Measurements from ENCODE around the gene PTOV1. TPM values are rescaled to one million over a fixed set of nuclear protein-coding genes. Genes with fewer than 3 reads are reported as not detected.

The PTOV1 gene
- total and polyA plus RNA-seq, 10 of the 15 experiments (the other 5 are each of a cell fraction or from before 2014, with no cell fraction given): 3.2 to 83.5 (median 22.3) TPM

DNA sequence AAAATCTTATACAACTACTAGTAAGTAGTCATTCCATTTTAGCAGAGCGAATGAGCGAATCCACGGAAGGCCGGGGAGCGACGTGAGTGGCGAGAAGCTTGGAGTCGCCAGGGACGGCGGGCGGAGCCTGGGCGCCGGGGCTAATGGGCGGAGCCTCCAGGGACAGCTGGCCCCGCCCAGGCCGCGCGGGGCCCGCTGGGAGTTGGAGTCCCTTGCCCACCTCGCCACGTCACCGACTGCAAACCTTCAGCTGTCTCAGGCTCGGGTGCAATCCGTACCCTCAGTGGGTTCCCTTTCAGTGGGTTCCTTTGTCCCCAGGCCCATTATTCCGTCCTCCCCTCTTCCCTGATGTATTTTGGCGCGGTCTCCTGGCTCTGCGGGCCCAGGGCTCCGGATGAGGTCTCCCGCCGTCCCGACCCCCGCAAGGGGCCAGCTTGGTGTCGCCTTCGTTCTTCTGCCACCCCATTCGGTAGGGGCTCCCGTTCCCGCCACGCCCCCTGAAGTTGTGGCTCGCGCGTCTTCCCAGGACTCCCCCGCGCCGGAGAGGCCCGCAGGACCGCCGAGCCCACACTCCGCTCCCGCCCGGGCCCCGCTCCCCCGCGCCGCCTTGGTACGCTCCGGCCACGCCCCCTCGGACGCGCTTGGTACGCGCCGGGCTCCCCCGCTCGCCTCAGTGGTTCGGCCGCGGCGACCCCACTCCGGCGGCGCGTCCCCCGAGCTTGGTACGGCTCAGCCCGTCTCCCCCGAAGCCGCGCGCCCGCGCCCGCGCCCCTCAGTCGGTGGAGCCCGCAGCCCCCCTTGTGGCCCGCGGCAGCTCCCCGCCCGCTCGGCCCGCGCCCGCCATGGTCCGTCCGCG is at the start of gene PTOV1 (continued):
- TF ChIP-seq, protein P1, sequence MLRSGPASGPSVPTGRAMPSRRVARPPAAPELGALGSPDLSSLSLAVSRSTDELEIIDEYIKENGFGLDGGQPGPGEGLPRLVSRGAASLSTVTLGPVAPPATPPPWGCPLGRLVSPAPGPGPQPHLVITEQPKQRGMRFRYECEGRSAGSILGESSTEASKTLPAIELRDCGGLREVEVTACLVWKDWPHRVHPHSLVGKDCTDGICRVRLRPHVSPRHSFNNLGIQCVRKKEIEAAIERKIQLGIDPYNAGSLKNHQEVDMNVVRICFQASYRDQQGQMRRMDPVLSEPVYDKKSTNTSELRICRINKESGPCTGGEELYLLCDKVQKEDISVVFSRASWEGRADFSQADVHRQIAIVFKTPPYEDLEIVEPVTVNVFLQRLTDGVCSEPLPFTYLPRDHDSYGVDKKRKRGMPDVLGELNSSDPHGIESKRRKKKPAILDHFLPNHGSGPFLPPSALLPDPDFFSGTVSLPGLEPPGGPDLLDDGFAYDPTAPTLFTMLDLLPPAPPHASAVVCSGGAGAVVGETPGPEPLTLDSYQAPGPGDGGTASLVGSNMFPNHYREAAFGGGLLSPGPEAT (IDR thresholded peaks at IDR 0.05; ENCODE audit: low read depth): peak; percentile 62
- TF ChIP-seq EGR1 (IDR thresholded peaks at IDR 0.05; ENCODE audit: borderline replicate concordance in 1 of 2, low read depth in 2 of 2, low read length in 2 of 2) (peak in 1 of 2 experiments; percentile 57; a peak in 1 of 3 replicates), SIX5 (IDR thresholded peaks at IDR 0.05; ENCODE audit: low read depth, low read length, severe bottlenecking) (peak; percentile 79), POU2F2 (IDR thresholded peaks at IDR 0.05; ENCODE audit: borderline replicate concordance, low read depth, low read length) (no peak), SPI1 (IDR thresholded peaks at IDR 0.05; ENCODE audit: borderline replicate concordance, insufficient read depth, low read depth, low read length) (no peak), SREBF2 (IDR thresholded peaks at IDR 0.05; ENCODE audit: low read length) (no peak), PML (IDR thresholded peaks at IDR 0.05; ENCODE audit: low read length) (peak; percentile 62; the same call in 1 of the 2 replicates), EED (IDR thresholded peaks at IDR 0.05; ENCODE audit: low read depth) (no peak), PAX8 (IDR thresholded peaks at IDR 0.05) (no peak), JUNB (IDR thresholded peaks at IDR 0.05) (no peak), JUND (IDR thresholded peaks at IDR 0.05; ENCODE audit: low read depth, low read length) (peak; percentile 98), CHD4 (IDR thresholded peaks at IDR 0.05) (no peak), IKZF2 (IDR thresholded peaks at IDR 0.05) (peak; percentile 23 to 24; a peak in 1 of 4 replicates), NRF1 (conservative IDR thresholded peaks at IDR 0.05; ENCODE audit: low read depth, low read length) (no peak)
- TF ChIP-seq, protein P2, sequence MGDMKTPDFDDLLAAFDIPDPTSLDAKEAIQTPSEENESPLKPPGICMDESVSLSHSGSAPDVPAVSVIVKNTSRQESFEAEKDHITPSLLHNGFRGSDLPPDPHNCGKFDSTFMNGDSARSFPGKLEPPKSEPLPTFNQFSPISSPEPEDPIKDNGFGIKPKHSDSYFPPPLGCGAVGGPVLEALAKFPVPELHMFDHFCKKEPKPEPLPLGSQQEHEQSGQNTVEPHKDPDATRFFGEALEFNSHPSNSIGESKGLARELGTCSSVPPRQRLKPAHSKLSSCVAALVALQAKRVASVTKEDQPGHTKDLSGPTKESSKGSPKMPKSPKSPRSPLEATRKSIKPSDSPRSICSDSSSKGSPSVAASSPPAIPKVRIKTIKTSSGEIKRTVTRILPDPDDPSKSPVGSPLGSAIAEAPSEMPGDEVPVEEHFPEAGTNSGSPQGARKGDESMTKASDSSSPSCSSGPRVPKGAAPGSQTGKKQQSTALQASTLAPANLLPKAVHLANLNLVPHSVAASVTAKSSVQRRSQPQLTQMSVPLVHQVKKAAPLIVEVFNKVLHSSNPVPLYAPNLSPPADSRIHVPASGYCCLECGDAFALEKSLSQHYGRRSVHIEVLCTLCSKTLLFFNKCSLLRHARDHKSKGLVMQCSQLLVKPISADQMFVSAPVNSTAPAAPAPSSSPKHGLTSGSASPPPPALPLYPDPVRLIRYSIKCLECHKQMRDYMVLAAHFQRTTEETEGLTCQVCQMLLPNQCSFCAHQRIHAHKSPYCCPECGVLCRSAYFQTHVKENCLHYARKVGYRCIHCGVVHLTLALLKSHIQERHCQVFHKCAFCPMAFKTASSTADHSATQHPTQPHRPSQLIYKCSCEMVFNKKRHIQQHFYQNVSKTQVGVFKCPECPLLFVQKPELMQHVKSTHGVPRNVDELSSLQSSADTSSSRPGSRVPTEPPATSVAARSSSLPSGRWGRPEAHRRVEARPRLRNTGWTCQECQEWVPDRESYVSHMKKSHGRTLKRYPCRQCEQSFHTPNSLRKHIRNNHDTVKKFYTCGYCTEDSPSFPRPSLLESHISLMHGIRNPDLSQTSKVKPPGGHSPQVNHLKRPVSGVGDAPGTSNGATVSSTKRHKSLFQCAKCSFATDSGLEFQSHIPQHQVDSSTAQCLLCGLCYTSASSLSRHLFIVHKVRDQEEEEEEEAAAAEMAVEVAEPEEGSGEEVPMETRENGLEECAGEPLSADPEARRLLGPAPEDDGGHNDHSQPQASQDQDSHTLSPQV (IDR thresholded peaks at IDR 0.05): 0 out of 2 replicates have a peak, but pooled peaks have one; percentile 19
- TF ChIP-seq, protein P3, sequence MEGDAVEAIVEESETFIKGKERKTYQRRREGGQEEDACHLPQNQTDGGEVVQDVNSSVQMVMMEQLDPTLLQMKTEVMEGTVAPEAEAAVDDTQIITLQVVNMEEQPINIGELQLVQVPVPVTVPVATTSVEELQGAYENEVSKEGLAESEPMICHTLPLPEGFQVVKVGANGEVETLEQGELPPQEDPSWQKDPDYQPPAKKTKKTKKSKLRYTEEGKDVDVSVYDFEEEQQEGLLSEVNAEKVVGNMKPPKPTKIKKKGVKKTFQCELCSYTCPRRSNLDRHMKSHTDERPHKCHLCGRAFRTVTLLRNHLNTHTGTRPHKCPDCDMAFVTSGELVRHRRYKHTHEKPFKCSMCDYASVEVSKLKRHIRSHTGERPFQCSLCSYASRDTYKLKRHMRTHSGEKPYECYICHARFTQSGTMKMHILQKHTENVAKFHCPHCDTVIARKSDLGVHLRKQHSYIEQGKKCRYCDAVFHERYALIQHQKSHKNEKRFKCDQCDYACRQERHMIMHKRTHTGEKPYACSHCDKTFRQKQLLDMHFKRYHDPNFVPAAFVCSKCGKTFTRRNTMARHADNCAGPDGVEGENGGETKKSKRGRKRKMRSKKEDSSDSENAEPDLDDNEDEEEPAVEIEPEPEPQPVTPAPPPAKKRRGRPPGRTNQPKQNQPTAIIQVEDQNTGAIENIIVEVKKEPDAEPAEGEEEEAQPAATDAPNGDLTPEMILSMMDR (IDR thresholded peaks at IDR 0.05 in 2 of 3, conservative IDR thresholded peaks at IDR 0.05 in 1 of 3; ENCODE audit: control insufficient read depth in 2 of 3, extremely low read depth in 1 of 3, insufficient read depth in 1 of 3, low read depth in 3 of 3, low read length in 3 of 3): no peak
- TF ChIP-seq, protein P4, sequence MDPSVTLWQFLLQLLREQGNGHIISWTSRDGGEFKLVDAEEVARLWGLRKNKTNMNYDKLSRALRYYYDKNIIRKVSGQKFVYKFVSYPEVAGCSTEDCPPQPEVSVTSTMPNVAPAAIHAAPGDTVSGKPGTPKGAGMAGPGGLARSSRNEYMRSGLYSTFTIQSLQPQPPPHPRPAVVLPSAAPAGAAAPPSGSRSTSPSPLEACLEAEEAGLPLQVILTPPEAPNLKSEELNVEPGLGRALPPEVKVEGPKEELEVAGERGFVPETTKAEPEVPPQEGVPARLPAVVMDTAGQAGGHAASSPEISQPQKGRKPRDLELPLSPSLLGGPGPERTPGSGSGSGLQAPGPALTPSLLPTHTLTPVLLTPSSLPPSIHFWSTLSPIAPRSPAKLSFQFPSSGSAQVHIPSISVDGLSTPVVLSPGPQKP (IDR thresholded peaks at IDR 0.05; ENCODE audit: low read depth, low read length): no peak
- TF ChIP-seq, protein P5, sequence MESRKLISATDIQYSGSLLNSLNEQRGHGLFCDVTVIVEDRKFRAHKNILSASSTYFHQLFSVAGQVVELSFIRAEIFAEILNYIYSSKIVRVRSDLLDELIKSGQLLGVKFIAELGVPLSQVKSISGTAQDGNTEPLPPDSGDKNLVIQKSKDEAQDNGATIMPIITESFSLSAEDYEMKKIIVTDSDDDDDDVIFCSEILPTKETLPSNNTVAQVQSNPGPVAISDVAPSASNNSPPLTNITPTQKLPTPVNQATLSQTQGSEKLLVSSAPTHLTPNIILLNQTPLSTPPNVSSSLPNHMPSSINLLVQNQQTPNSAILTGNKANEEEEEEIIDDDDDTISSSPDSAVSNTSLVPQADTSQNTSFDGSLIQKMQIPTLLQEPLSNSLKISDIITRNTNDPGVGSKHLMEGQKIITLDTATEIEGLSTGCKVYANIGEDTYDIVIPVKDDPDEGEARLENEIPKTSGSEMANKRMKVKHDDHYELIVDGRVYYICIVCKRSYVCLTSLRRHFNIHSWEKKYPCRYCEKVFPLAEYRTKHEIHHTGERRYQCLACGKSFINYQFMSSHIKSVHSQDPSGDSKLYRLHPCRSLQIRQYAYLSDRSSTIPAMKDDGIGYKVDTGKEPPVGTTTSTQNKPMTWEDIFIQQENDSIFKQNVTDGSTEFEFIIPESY (IDR thresholded peaks at IDR 0.05): no peak

Measured in GM12878 (cell line).